ENCODE results near the gene CBLN4.

DNA sequence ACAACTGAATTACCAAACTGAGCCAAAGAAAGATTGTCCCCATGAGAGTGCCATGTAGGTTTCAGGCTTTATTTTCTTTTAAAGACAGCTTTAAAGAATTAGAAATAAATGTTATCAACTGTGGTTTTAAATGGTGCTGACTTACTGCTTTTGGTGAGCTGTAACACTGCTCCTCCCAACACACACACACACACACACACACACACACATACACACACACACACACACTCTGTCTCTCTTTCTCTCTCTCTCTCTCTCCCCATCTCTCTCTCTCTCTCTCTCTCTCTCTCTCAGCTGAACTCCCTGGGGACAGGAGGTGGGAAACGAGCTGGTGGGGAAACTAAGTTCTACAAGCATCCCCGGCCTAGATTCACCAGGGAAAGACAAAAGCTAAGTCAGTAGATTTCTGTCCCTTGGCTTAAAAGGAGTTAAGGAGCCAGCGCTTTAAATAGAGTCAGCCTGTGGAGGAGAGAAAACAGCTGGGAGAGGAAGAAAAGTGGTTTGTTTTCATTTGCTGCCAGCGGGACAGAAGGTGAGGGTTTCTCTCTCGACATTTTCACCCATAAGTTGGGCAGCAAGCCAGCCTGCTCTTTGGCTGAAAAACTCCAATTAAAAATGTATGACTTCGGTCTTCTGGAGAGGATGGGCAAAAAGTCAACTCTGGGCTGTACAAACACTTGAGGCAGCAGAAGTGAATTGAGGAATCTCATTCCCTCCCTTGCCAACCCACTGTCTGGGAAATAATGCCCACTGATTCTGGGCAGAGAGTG, 27.4 kb downstream of the CBLN4 start:
- TF ChIP-seq, protein P1, sequence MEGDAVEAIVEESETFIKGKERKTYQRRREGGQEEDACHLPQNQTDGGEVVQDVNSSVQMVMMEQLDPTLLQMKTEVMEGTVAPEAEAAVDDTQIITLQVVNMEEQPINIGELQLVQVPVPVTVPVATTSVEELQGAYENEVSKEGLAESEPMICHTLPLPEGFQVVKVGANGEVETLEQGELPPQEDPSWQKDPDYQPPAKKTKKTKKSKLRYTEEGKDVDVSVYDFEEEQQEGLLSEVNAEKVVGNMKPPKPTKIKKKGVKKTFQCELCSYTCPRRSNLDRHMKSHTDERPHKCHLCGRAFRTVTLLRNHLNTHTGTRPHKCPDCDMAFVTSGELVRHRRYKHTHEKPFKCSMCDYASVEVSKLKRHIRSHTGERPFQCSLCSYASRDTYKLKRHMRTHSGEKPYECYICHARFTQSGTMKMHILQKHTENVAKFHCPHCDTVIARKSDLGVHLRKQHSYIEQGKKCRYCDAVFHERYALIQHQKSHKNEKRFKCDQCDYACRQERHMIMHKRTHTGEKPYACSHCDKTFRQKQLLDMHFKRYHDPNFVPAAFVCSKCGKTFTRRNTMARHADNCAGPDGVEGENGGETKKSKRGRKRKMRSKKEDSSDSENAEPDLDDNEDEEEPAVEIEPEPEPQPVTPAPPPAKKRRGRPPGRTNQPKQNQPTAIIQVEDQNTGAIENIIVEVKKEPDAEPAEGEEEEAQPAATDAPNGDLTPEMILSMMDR (IDR thresholded peaks at IDR 0.05; ENCODE audit: low read depth, low read length, missing input control): no peak
- TF ChIP-seq TAF1 (conservative IDR thresholded peaks at IDR 0.05): no peak
- TF ChIP-seq, protein P2, sequence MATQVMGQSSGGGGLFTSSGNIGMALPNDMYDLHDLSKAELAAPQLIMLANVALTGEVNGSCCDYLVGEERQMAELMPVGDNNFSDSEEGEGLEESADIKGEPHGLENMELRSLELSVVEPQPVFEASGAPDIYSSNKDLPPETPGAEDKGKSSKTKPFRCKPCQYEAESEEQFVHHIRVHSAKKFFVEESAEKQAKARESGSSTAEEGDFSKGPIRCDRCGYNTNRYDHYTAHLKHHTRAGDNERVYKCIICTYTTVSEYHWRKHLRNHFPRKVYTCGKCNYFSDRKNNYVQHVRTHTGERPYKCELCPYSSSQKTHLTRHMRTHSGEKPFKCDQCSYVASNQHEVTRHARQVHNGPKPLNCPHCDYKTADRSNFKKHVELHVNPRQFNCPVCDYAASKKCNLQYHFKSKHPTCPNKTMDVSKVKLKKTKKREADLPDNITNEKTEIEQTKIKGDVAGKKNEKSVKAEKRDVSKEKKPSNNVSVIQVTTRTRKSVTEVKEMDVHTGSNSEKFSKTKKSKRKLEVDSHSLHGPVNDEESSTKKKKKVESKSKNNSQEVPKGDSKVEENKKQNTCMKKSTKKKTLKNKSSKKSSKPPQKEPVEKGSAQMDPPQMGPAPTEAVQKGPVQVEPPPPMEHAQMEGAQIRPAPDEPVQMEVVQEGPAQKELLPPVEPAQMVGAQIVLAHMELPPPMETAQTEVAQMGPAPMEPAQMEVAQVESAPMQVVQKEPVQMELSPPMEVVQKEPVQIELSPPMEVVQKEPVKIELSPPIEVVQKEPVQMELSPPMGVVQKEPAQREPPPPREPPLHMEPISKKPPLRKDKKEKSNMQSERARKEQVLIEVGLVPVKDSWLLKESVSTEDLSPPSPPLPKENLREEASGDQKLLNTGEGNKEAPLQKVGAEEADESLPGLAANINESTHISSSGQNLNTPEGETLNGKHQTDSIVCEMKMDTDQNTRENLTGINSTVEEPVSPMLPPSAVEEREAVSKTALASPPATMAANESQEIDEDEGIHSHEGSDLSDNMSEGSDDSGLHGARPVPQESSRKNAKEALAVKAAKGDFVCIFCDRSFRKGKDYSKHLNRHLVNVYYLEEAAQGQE (IDR thresholded peaks at IDR 0.05): no peak
- TF ChIP-seq GABPA (IDR thresholded peaks at IDR 0.05 in 1 of 2, conservative IDR thresholded peaks at IDR 0.05 in 1 of 2): no peak
- TF ChIP-seq RXRA (IDR thresholded peaks at IDR 0.05): no peak
